Neuronal stem cell (in vitro differentiated cells): Measurements from ENCODE around the gene MYO3B.

Experiments used
- DNase-seq: peaks from one replicate; pipeline ENCODE4 v3.0.0-alpha.2; 2013; ENCODE audit warnings: low spot score
- H2AFZ ChIP-seq: one replicate; pipeline ENCODE4 v1.6.1; 2013; ENCODE audit warnings: mild to moderate bottlenecking, low read length, inconsistent platforms
- H2AK5ac ChIP-seq: 2 replicates; pipeline ENCODE4 v1.6.1; 2013; ENCODE audit warnings: low read depth, mild to moderate bottlenecking, inconsistent platforms, low read length, moderate library complexity, mixed read lengths
- H2BK120ac ChIP-seq: 2 replicates; pipeline ENCODE4 v1.6.1; 2013; ENCODE audit warnings: low read depth, mild to moderate bottlenecking, inconsistent platforms, low read length, moderate library complexity, mixed read lengths
- H2BK12ac ChIP-seq: one replicate; pipeline ENCODE4 v1.6.1; 2013; ENCODE audit warnings: low read length, inconsistent platforms
- H2BK15ac ChIP-seq: 2 replicates; pipeline ENCODE4 v1.6.1; 2013; ENCODE audit warnings: mild to moderate bottlenecking, low read length, inconsistent platforms, mixed read lengths
- H2BK5ac ChIP-seq: one replicate; pipeline ENCODE4 v1.6.1; 2013; ENCODE audit warnings: inconsistent platforms, mild to moderate bottlenecking, low read length, moderate library complexity
- H3K14ac ChIP-seq: one replicate; pipeline ENCODE4 v1.6.1; 2013; ENCODE audit warnings: low read length, inconsistent platforms
- H3K18ac ChIP-seq: 2 replicates; pipeline ENCODE4 v1.6.1; 2013; ENCODE audit warnings: low read length, inconsistent platforms
- H3K23ac ChIP-seq: 2 replicates; pipeline ENCODE4 v1.6.1; 2013; ENCODE audit warnings: low read depth, mild to moderate bottlenecking, mixed read lengths, low read length, inconsistent platforms; ENCODE audit not compliant: poor library complexity
- H3K27ac ChIP-seq: replicated peaks from 3 replicates; pipeline ENCODE4 v1.5.1; 2013; ENCODE audit warnings: low read length, inconsistent platforms
- H3K27me3 ChIP-seq, 3 experiments: 2 replicates each; pipeline ENCODE4 v1.6.1; 2013; ENCODE audit warnings: low read length in 3 of 3, mild to moderate bottlenecking in 2 of 3, inconsistent platforms in 1 of 3, low read depth in 1 of 3, mixed read lengths in 1 of 3, moderate library complexity in 1 of 3; ENCODE audit not compliant: control insufficient read depth in 3 of 3, insufficient read depth in 3 of 3
- H3K36me3 ChIP-seq, 2 donors: replicated peaks in 1 of 2; 2 replicates each; pipeline ENCODE4 v1.6.1; 2013; ENCODE audit warnings: low read length in 2 of 2; ENCODE audit not compliant: control insufficient read depth in 2 of 2, insufficient read depth in 2 of 2
- H3K4ac ChIP-seq: 2 replicates; pipeline ENCODE4 v1.6.1; 2013; ENCODE audit warnings: inconsistent platforms, mild to moderate bottlenecking, low read length, moderate library complexity
- H3K4me1 ChIP-seq, 2 donors: 1 replicate in 1 of 2; 2 replicates in 1 of 2; pipeline ENCODE4 v1.6.1; 2013; ENCODE audit warnings: low read length in 2 of 2, low read depth in 1 of 2; ENCODE audit not compliant: control insufficient read depth in 2 of 2, insufficient read depth in 1 of 2
- H3K4me2 ChIP-seq: one replicate; pipeline ENCODE4 v1.6.1; 2013; ENCODE audit warnings: mild to moderate bottlenecking, low read length, inconsistent platforms; ENCODE audit not compliant: insufficient read depth, poor library complexity, severe bottlenecking
- H3K4me3 ChIP-seq, 2 donors: 2 replicates each; pipeline ENCODE4 v1.5.1; 2013; ENCODE audit warnings: low read length in 2 of 2, mild to moderate bottlenecking in 2 of 2, inconsistent platforms in 1 of 2, moderate library complexity in 1 of 2
- H3K79me1 ChIP-seq: one replicate; pipeline ENCODE4 v1.6.1; 2013; ENCODE audit warnings: low read depth, mild to moderate bottlenecking, inconsistent platforms, low read length, moderate library complexity
- H3K9ac ChIP-seq: one replicate; pipeline ENCODE4 v1.6.1; 2013; ENCODE audit warnings: mild to moderate bottlenecking, low read depth, low read length, inconsistent platforms; ENCODE audit not compliant: poor library complexity
- H3K9me3 ChIP-seq, 2 donors: replicated peaks in 1 of 2; 2 replicates each; pipeline versions ENCODE3 to v1.6.1; 2013; ENCODE audit warnings: low read length in 2 of 2, mild to moderate bottlenecking in 2 of 2, inconsistent platforms in 1 of 2, low read depth in 1 of 2, mixed read lengths in 1 of 2, moderate library complexity in 1 of 2; ENCODE audit not compliant: control insufficient read depth in 2 of 2, insufficient read depth in 1 of 2
- H4K8ac ChIP-seq: one replicate; pipeline ENCODE4 v1.6.1; 2013; ENCODE audit warnings: low read depth, mild to moderate bottlenecking, inconsistent platforms, low read length, moderate library complexity
- H4K91ac ChIP-seq: one replicate; pipeline ENCODE4 v1.6.1; 2013; ENCODE audit warnings: low read length, low read depth, mild to moderate bottlenecking, inconsistent platforms; ENCODE audit not compliant: poor library complexity
- WGBS, 2 donors: extraction: QIAGEN DNeasy Blood & Tissue Kit; methylation state at CpG; one replicate each; pipeline ENCODE4 v1.1.7; 2013; ENCODE audit warnings: missing lambda C conversion rate in 2 of 2, mixed read lengths in 1 of 2; ENCODE audit not compliant: insufficient read length in 2 of 2, insufficient replicate concordance in 1 of 2; ENCODE audit errors: extremely low coverage in 2 of 2; 5-methylcytosine and 5-hydroxymethylcytosine counted together

MYO3B gene

GRCh38 chr2:170454471-170455372, 276.8 kb downstream of the MYO3B start:
- no peak for DNase-seq
- Histone ChIP-seq H3K14ac (no peak overlapping the region), H3K36me3 (peaks cover 0 to 2% of the 10 kb centered on the region in 2 donors), H2AK5ac (no peak overlapping the region), H3K9me3 (peaks cover 0 to 3% of the 10 kb centered on the region in 2 donors), H3K23ac (no peak overlapping the region), H3K4me1 (no peaks in the 10 kb centered on the region), H4K8ac (no peak overlapping the region), H2BK15ac (no peak overlapping the region), H3K27ac (no peak overlapping the region), H3K79me1 (no peaks in the 10 kb centered on the region), H3K4ac (no peak overlapping the region), H3K4me3 (no peak overlapping the region), H3K27me3 (peaks cover 0 to 6% (median 0%) of the 10 kb centered on the region in 3 experiments), H3K18ac (no peak overlapping the region), H2BK12ac (no peak overlapping the region), H2AFZ (no peak overlapping the region), H3K4me2 (no peak overlapping the region), H2BK120ac (no peak overlapping the region), H3K9ac (no peak overlapping the region), H2BK5ac (no peak overlapping the region), H4K91ac (no peak overlapping the region)
- no CpG with 5 or more reads among the region's 7 CpGs for WGBS, 2 donors

- Histone ChIP-seq H3K36me3 (peaks cover 0 to 2% of the 10 kb centered on the region in 2 donors), H2BK5ac (no peak overlapping the region), H3K27me3 (peaks cover 0 to 6% (median 0%) of the 10 kb centered on the region in 3 experiments), H4K8ac (no peak overlapping the region), H3K4me2 (no peak overlapping the region), H2AK5ac (no peak overlapping the region), H3K9ac (no peak overlapping the region), H2BK120ac (no peak overlapping the region), H2BK15ac (no peak overlapping the region), H3K4me3 (no peak overlapping the region), H3K27ac (no peak overlapping the region), H3K79me1 (no peaks in the 10 kb centered on the region), H3K23ac (no peak overlapping the region), H3K4me1 (no peaks in the 10 kb centered on the region), H2AFZ (no peak overlapping the region), H3K4ac (no peak overlapping the region), H3K18ac (no peak overlapping the region), H3K14ac (no peak overlapping the region), H4K91ac (no peak overlapping the region), H3K9me3 (peaks cover 0 to 7% of the 10 kb centered on the region in 2 donors), H2BK12ac (no peak overlapping the region)
- 100% methylated on average over 1 of the region's 5 CpGs; no CpG with 5 or more reads in 1 of the 2 donors for WGBS, 2 donors
- DNase-seq, result no peak
These were observed 277.9 kb downstream of the MYO3B start for GRCh38 chr2:170455617-170456426.

DNA sequence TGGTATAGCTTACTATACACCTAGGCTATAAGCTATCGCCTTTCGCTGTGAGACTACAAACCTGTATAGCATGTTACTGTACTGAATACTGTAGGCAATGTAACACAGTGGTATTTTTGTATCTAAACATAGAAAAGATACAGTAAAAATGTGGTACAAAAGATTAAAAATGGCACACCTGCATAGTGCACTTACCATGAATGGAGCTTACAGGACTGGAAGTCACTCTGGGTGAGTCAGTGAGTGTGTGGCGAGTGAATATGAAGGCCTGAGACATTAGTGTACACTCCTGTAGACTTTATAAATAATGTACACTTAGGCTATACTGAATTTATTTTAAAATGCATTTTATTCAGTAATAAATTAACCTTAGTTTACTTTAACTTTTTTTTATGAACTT, 279.0 kb downstream of the MYO3B start:
- H4K8ac ChIP-seq, result no peak overlapping the region
- no peaks in the 10 kb centered on the region for H3K79me1 ChIP-seq
- H2BK5ac ChIP-seq, result no peak overlapping the region
- no peak overlapping the region for H4K91ac ChIP-seq
- peaks cover 0 to 2% of the 10 kb centered on the region in 2 donors for H3K36me3 ChIP-seq
- H2AFZ ChIP-seq, result no peak overlapping the region
- peaks cover 0 to 6% (median 0%) of the 10 kb centered on the region in 3 experiments for H3K27me3 ChIP-seq
- H3K4me2 ChIP-seq, result no peak overlapping the region
- peaks cover 0 to 5% of the 10 kb centered on the region in 2 donors for H3K9me3 ChIP-seq
- H3K18ac ChIP-seq, result no peak overlapping the region
- H2BK15ac ChIP-seq, result no peak overlapping the region
- no peak overlapping the region for H3K4ac ChIP-seq
- H2AK5ac ChIP-seq, result no peak overlapping the region
- no peak overlapping the region for H3K4me3 ChIP-seq
- no peak overlapping the region for H2BK120ac ChIP-seq
- H3K9ac ChIP-seq, result no peak overlapping the region
- no CpG with 5 or more reads among the region's 3 CpGs for WGBS, 2 donors
- H2BK12ac ChIP-seq, result no peak overlapping the region
- H3K14ac ChIP-seq, result no peak overlapping the region
- H3K4me1 ChIP-seq, result peaks cover 0 to 1% of the 10 kb centered on the region in 2 donors
- no peak for DNase-seq
- H3K23ac ChIP-seq, result no peak overlapping the region
- no peak overlapping the region for H3K27ac ChIP-seq

DNA sequence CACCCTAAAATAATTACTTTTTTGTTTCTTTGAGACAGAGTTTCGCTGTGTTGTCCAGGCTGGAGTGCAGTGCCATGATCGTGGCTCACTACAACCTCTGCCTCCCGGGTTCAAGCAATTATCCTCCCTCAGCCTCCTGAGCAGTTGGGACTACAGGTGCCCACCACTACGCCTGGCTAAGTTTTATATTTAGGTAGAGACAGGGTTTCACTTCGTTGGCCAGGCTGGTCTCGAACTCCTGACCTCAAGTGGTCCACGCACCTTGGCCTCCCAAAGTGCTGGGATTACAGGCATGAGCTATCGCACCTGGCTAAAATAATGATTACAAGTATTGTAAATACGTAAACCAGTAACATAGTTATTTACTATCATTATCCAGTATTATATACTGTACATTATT, 279.8 kb downstream of the MYO3B start:
- Histone ChIP-seq H3K4me2 (no peak overlapping the region), H3K4ac (no peak overlapping the region), H3K4me3 (no peak overlapping the region), H3K9ac (no peak overlapping the region), H2AFZ (no peak overlapping the region), H3K9me3 (peaks cover 0 to 5% of the 10 kb centered on the region in 2 donors), H2BK5ac (no peak overlapping the region), H3K27ac (no peak overlapping the region), H3K18ac (no peak overlapping the region), H2AK5ac (no peak overlapping the region), H3K4me1 (peaks cover 0 to 4% of the 10 kb centered on the region in 2 donors), H4K8ac (no peak overlapping the region), H2BK12ac (no peak overlapping the region), H3K27me3 (peaks cover 0 to 6% (median 0%) of the 10 kb centered on the region in 3 experiments), H3K36me3 (peaks cover 0 to 2% of the 10 kb centered on the region in 2 donors), H3K14ac (no peak overlapping the region), H2BK15ac (no peak overlapping the region), H3K79me1 (no peaks in the 10 kb centered on the region), H3K23ac (no peak overlapping the region), H4K91ac (no peak overlapping the region), H2BK120ac (no peak overlapping the region)
- no peak for DNase-seq
- no CpG with 5 or more reads among the region's 9 CpGs for WGBS, 2 donors
